HUES6 (cell line): ENCODE results near the gene PZP.
"Not testable (repeated sequence)": the region's sequence is repeated elsewhere in the genome, so short reads cannot be mapped to it uniquely, and the experiment has no call there.

ENCODE experiments used
- H3K27ac ChIP-seq: 2 replicates; pipeline ENCODE4 v1.7.0; 2013; ENCODE audit warnings: low read depth, mild to moderate bottlenecking, low read length, inconsistent platforms
- H3K27me3 ChIP-seq: 2 replicates; pipeline ENCODE4 v1.6.1; 2013; ENCODE audit warnings: low read length; ENCODE audit not compliant: control insufficient read depth, insufficient read depth
- H3K36me3 ChIP-seq: 2 replicates; pipeline ENCODE4 v1.6.1; 2013; ENCODE audit warnings: low read length; ENCODE audit not compliant: control insufficient read depth, insufficient read depth
- H3K4me1 ChIP-seq: 2 replicates; pipeline ENCODE4 v1.6.1; 2013; ENCODE audit warnings: low read length; ENCODE audit not compliant: control insufficient read depth, insufficient read depth
- H3K4me3 ChIP-seq: 2 replicates; pipeline ENCODE4 v1.5.1; 2013; ENCODE audit warnings: low read depth, low read length
- H3K9ac ChIP-seq: one replicate; pipeline ENCODE4 v1.6.1; 2013; ENCODE audit warnings: mild to moderate bottlenecking, low read length
- H3K9me3 ChIP-seq: 2 replicates; pipeline ENCODE4 v1.6.1; 2013; ENCODE audit warnings: low read depth, low read length; ENCODE audit not compliant: control insufficient read depth, insufficient read depth

PZP gene

GRCh38 chr12:9240776-9241175 lies 32.6 kb upstream of the PZP start:
- no peaks in the 10 kb centered on the region for H3K4me1 ChIP-seq
- no peak overlapping the region for H3K27ac ChIP-seq
- H3K9ac ChIP-seq, result no peak overlapping the region
- no peak overlapping the region for H3K4me3 ChIP-seq
- H3K27me3 ChIP-seq, result no peaks in the 10 kb centered on the region
- H3K36me3 ChIP-seq, result no peaks in the 10 kb centered on the region
- H3K9me3 ChIP-seq, result no peaks in the 10 kb centered on the region

GRCh38 chr12:9240004-9240635 lies 31.9 kb upstream of the PZP start:
- H3K9me3 ChIP-seq, H3K27ac ChIP-seq, H3K27me3 ChIP-seq, H3K4me3 ChIP-seq, H3K9ac ChIP-seq, H3K36me3 ChIP-seq, H3K4me1 ChIP-seq: not testable (repeated sequence)

- no peaks in the 10 kb centered on the region for H3K36me3 ChIP-seq
- H3K9ac ChIP-seq, result no peak overlapping the region
- H3K4me3 ChIP-seq, result no peak overlapping the region
- H3K27me3 ChIP-seq, result no peaks in the 10 kb centered on the region
- H3K27ac ChIP-seq, result no peak overlapping the region
- H3K4me1 ChIP-seq, result no peaks in the 10 kb centered on the region
- no peaks in the 10 kb centered on the region for H3K9me3 ChIP-seq
Observed at GRCh38 chr12:9237286-9237685, 29.1 kb upstream of the PZP start.

- H3K36me3 ChIP-seq, result no peaks in the 10 kb centered on the region
- H3K4me1 ChIP-seq, result no peaks in the 10 kb centered on the region
- no peak overlapping the region for H3K9ac ChIP-seq
- no peaks in the 10 kb centered on the region for H3K27me3 ChIP-seq
- H3K9me3 ChIP-seq, result no peaks in the 10 kb centered on the region
- H3K27ac ChIP-seq, result no peak overlapping the region
- no peak overlapping the region for H3K4me3 ChIP-seq
Observed at GRCh38 chr12:9235519-9235918, 27.3 kb upstream of the PZP start.

- Histone ChIP-seq H3K9me3 (0 out of 2 replicates have a peak, but pooled peaks cover 4% of the 10 kb centered on the region), H3K27ac (no peak overlapping the region), H3K27me3 (peaks cover 3% of the 10 kb centered on the region; the same call in 1 of the 2 replicates), H3K36me3 (no peaks in the 10 kb centered on the region), H3K4me1 (no peaks in the 10 kb centered on the region), H3K4me3 (no peak overlapping the region), H3K9ac (no peak overlapping the region)
Observed at GRCh38 chr12:9227950-9228349, 19.8 kb upstream of the PZP start.

GRCh38 chr12:9223830-9224229 lies 15.6 kb upstream of the PZP start:
- Histone ChIP-seq H3K9ac (no peak overlapping the region), H3K9me3 (0 out of 2 replicates have a peak, but pooled peaks cover 4% of the 10 kb centered on the region), H3K4me1 (no peaks in the 10 kb centered on the region), H3K4me3 (no peak overlapping the region), H3K27me3 (no peaks in the 10 kb centered on the region), H3K36me3 (no peaks in the 10 kb centered on the region), H3K27ac (no peak overlapping the region)

GRCh38 chr12:9221483-9221882 lies 13.3 kb upstream of the PZP start:
- Histone ChIP-seq H3K27ac (no peak overlapping the region), H3K36me3 (no peaks in the 10 kb centered on the region), H3K4me3 (no peak overlapping the region), H3K9ac (no peak overlapping the region), H3K9me3 (0 out of 2 replicates have a peak, but pooled peaks cover 3% of the 10 kb centered on the region), H3K27me3 (no peaks in the 10 kb centered on the region), H3K4me1 (no peaks in the 10 kb centered on the region)

- not testable (repeated sequence) for H3K27me3 ChIP-seq, H3K36me3 ChIP-seq, H3K9ac ChIP-seq, H3K9me3 ChIP-seq, H3K4me3 ChIP-seq, H3K27ac ChIP-seq, H3K4me1 ChIP-seq
Observed at GRCh38 chr12:9221011-9221410, 12.8 kb upstream of the PZP start.

- no peaks in the 10 kb centered on the region for H3K4me1 ChIP-seq
- H3K9me3 ChIP-seq, result no peaks in the 10 kb centered on the region
- H3K4me3 ChIP-seq, result no peak overlapping the region
- H3K27ac ChIP-seq, result no peak overlapping the region
- H3K27me3 ChIP-seq, result no peaks in the 10 kb centered on the region
- no peaks in the 10 kb centered on the region for H3K36me3 ChIP-seq
- no peak overlapping the region for H3K9ac ChIP-seq
Observed at GRCh38 chr12:9214534-9214933, 6.3 kb upstream of the PZP start.

- H3K27ac ChIP-seq, result no peak overlapping the region
- no peaks in the 10 kb centered on the region for H3K27me3 ChIP-seq
- H3K9me3 ChIP-seq, result no peaks in the 10 kb centered on the region
- no peak overlapping the region for H3K9ac ChIP-seq
- H3K36me3 ChIP-seq, result no peaks in the 10 kb centered on the region
- no peaks in the 10 kb centered on the region for H3K4me1 ChIP-seq
- H3K4me3 ChIP-seq, result no peak overlapping the region
Observed at GRCh38 chr12:9211687-9212086, 3.5 kb upstream of the PZP start.

- H3K27ac ChIP-seq, result no peak overlapping the region
- H3K9me3 ChIP-seq, result no peaks in the 10 kb centered on the region
- no peaks in the 10 kb centered on the region for H3K36me3 ChIP-seq
- no peaks in the 10 kb centered on the region for H3K4me1 ChIP-seq
- no peak overlapping the region for H3K4me3 ChIP-seq
- H3K27me3 ChIP-seq, result no peaks in the 10 kb centered on the region
- H3K9ac ChIP-seq, result no peak overlapping the region
Observed at GRCh38 chr12:9204380-9204779, 3.8 kb downstream of the PZP start.

- H3K36me3 ChIP-seq, result no peaks in the 10 kb centered on the region
- no peaks in the 10 kb centered on the region for H3K27me3 ChIP-seq
- H3K27ac ChIP-seq, result no peak overlapping the region
- H3K9me3 ChIP-seq, result no peaks in the 10 kb centered on the region
- no peak overlapping the region for H3K9ac ChIP-seq
- H3K4me3 ChIP-seq, result no peak overlapping the region
- no peaks in the 10 kb centered on the region for H3K4me1 ChIP-seq
Observed at GRCh38 chr12:9198012-9198411, 10.2 kb downstream of the PZP start.
